RKO (cell line): ENCODE data around the gene WNK3.

Experiments used
- DNase-seq: peaks from one replicate; pipeline ENCODE4 v3.0.0-alpha.2; 2016; ENCODE audit warnings: low spot score

The WNK3 gene

GRCh38 chrX:54238588-54238987, 119.3 kb downstream of the WNK3 start:
- no peak for DNase-seq

GRCh38 chrX:54237014-54237413, 120.8 kb downstream of the WNK3 start:
- DNase-seq: no peak

- DNase-seq: no peak
These were observed 127.3 kb downstream of the WNK3 start for GRCh38 chrX:54230435-54231148.

- DNase-seq: no peak
These were observed 134.3 kb downstream of the WNK3 start for GRCh38 chrX:54223581-54223980.

GRCh38 chrX:54213603-54214002, 144.2 kb downstream of the WNK3 start:
- no peak for DNase-seq

GRCh38 chrX:54208531-54208930, 149.3 kb downstream of the WNK3 start:
- DNase-seq: peak; percentile 8

GRCh38 chrX:54198262-54198661, 159.6 kb downstream of the WNK3 start:
- no peak for DNase-seq

- DNase-seq: no peak
These were observed 162.8 kb downstream of the WNK3 start for GRCh38 chrX:54194982-54195588.

GRCh38 chrX:54193085-54193821, 164.6 kb downstream of the WNK3 start:
- no peak for DNase-seq

GRCh38 chrX:54184474-54184873, 173.4 kb downstream of the WNK3 start:
- no peak for DNase-seq

GRCh38 chrX:54182864-54183613, 174.8 kb downstream of the WNK3 start, which contains the start of gene FAM120C:
Gene FAM120C (minus strand): TSS chrX:54183254. CDS start chrX:54183198, 56 bp downstream.
- peak; percentile 73 for DNase-seq

GRCh38 chrX:54182194-54182863, 175.5 kb downstream of the WNK3 start:
- peak; percentile 71 for DNase-seq

GRCh38 chrX:54181202-54181953, 176.5 kb downstream of the WNK3 start:
- peak; percentile 33 for DNase-seq

- DNase-seq: peak; percentile 49
These were observed 177.4 kb downstream of the WNK3 start for GRCh38 chrX:54180403-54180802.

- peak; percentile 86 for DNase-seq
These were observed 179.5 kb downstream of the WNK3 start for GRCh38 chrX:54178100-54178940.

GRCh38 chrX:54177306-54177705, 180.5 kb downstream of the WNK3 start:
- DNase-seq: no peak

GRCh38 chrX:54173791-54174190, 184.1 kb downstream of the WNK3 start:
- DNase-seq: no peak

- no peak for DNase-seq
These were observed 185.4 kb downstream of the WNK3 start for GRCh38 chrX:54172455-54172854.

- no peak for DNase-seq
These were observed 186.2 kb downstream of the WNK3 start for GRCh38 chrX:54171527-54172250.
